Peyer's patch (tissue), 4 donors: ENCODE data around the gene TSGA10IP.

Experiments used
- POLR2A ChIP-seq, 2 donors: fragments of 450-650 bp; IDR thresholded peaks; one replicate each; pipeline ENCODE4 v1.5.1; 2017; ENCODE audit warnings: antibody characterized with exemption in 2 of 2, mild to moderate bottlenecking in 2 of 2, moderate library complexity in 2 of 2
- TF ChIP-seq, protein P1 (sequence below), 6 experiments: fragments of 450-650 bp in 4 of 6; fragments of 200-600 bp in 2 of 6; sonication (generic) in 1 of 6; IDR thresholded peaks; one replicate each; pipeline ENCODE4 v1.5.1; 2017 to 2019; ENCODE audit warnings: antibody characterized with exemption in 6 of 6, mild to moderate bottlenecking in 3 of 6, moderate library complexity in 1 of 6

DNA sequence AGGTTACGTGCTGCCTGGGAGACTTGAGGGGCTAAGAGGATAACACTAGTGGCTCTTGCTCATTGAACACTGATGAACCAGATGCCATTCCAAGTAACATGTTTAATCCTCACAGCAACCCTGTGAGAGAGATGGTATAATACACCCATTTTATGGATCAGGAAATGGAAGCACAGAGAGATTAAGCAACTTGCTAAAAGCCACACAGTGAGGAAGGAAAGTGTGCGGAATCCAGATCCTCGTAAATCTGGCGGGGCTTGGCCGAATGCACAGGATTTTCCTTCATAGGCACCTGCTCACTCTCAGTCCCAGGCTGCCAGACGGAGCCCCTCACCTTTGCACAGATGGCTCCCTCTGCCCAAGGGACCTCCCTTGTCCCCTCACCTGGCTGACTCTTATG, 37.4 kb upstream of the TSGA10IP start:
- TF ChIP-seq POLR2A (IDR thresholded peaks at IDR 0.05) = no peak
- TF ChIP-seq, protein P1, sequence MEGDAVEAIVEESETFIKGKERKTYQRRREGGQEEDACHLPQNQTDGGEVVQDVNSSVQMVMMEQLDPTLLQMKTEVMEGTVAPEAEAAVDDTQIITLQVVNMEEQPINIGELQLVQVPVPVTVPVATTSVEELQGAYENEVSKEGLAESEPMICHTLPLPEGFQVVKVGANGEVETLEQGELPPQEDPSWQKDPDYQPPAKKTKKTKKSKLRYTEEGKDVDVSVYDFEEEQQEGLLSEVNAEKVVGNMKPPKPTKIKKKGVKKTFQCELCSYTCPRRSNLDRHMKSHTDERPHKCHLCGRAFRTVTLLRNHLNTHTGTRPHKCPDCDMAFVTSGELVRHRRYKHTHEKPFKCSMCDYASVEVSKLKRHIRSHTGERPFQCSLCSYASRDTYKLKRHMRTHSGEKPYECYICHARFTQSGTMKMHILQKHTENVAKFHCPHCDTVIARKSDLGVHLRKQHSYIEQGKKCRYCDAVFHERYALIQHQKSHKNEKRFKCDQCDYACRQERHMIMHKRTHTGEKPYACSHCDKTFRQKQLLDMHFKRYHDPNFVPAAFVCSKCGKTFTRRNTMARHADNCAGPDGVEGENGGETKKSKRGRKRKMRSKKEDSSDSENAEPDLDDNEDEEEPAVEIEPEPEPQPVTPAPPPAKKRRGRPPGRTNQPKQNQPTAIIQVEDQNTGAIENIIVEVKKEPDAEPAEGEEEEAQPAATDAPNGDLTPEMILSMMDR (IDR thresholded peaks at IDR 0.05) = no peak
